Activated CD8-positive, alpha-beta T cell treated with anti-CD3 and anti-CD28 coated beads for 36 hours (primary cell): ENCODE results near the gene GPR108. TPM values are rescaled to one million over a fixed set of nuclear protein-coding genes. Genes with fewer than 3 reads are reported as not detected.

Source experiments
- ATAC-seq: fragments of 200-7000 bp; cut with Tn5 transposase; one replicate; pipeline ENCODE4 v1.10.0; 2021; ENCODE audit warnings: mild to moderate bottlenecking, moderate library complexity
- CTCF ChIA-PET: fragments of 350-600 bp; sonication (Branson Sonifier 250); formaldehyde crosslinking; loops from one replicate; lab custom pipeline; 2021; ENCODE audit warnings: antibody characterized with exemption; lab: Charles Lee
- POLR2A ChIA-PET: fragments of 350-600 bp; sonication (Branson Sonifier 250); formaldehyde crosslinking; loops from one replicate; lab custom pipeline; 2021; ENCODE audit warnings: antibody characterized with exemption; lab: Charles Lee
- DNase-seq: peaks from one replicate; pipeline ENCODE4 v3.0.0-alpha.2; 2020
- H3K27ac Mint-ChIP-seq: one replicate; pipeline ENCODE4 v1.8.0; 2021; ENCODE audit warnings: mild to moderate bottlenecking, mixed read lengths
- H3K27me3 Mint-ChIP-seq: one replicate; pipeline ENCODE4 v1.8.0; 2021; ENCODE audit warnings: mixed read lengths
- H3K36me3 Mint-ChIP-seq: one replicate; pipeline ENCODE4 v1.8.0; 2021; ENCODE audit warnings: low read depth, mixed read lengths
- H3K4me1 Mint-ChIP-seq: one replicate; pipeline ENCODE4 v1.8.0; 2021; ENCODE audit warnings: low read depth, mixed read lengths
- H3K4me3 Mint-ChIP-seq: one replicate; pipeline ENCODE4 v1.8.0; 2021; ENCODE audit warnings: mild to moderate bottlenecking, moderate library complexity, mixed read lengths
- H3K9me3 Mint-ChIP-seq: one replicate; pipeline ENCODE4 v1.8.0; 2021; ENCODE audit warnings: mixed read lengths
- CTCF ChIP-seq: fragments of 200-600 bp; IDR thresholded peaks from one replicate; pipeline ENCODE4 v1.8.0; 2022; ENCODE audit warnings: antibody characterized with exemption, mild to moderate bottlenecking
- intact Hi-C: fragments of 100-400 bp; cut with micrococcal nuclease; formaldehyde crosslinking; loops from one replicate; pipeline ENCODE4 v1.10.0; 2022
- total RNA-seq, 2 experiments: library from RNA; stranded (reverse); gene quantifications; one replicate each; pipeline ENCODE4 v1.2.3, GENCODE V29; 2021

GPR108 gene
- total RNA-seq, 2 experiments from 2014 or later = 58.2 to 64.8 TPM

DNA sequence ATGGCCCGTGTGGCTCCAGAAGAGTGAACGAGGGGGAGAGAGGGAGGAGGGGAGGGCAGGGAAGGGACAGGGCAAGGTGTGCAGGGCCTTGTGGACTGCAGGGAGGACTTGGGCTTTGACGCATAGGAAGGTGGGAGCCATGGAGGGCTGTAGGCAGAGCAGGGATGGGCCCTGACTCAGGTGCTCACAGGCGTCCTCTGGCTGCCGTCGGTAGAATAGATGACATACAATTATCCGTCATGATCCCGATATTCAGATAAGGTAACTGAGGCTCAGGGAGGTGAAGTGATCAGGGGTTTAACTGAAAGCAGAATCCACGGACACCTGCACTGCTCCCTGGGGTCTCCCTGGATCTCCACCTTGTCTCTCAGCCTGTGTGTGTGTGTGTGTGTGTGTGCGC, 20.3 kb downstream of the GPR108 start:
- no peak for TF ChIP-seq CTCF
- ChIA-PET POLR2A (no interaction called here), CTCF (no interaction called here)
- Mint-ChIP-seq H3K36me3 (no peaks in the 10 kb centered on the region), H3K27ac (no peak overlapping the region), H3K27me3 (no peaks in the 10 kb centered on the region), H3K4me1 (peaks cover 12% of the 10 kb centered on the region), H3K4me3 (no peak overlapping the region), H3K9me3 (no peaks in the 10 kb centered on the region)
- intact Hi-C loops = no loop called here
- DNase-seq (no peak), ATAC-seq (no peak)

DNA sequence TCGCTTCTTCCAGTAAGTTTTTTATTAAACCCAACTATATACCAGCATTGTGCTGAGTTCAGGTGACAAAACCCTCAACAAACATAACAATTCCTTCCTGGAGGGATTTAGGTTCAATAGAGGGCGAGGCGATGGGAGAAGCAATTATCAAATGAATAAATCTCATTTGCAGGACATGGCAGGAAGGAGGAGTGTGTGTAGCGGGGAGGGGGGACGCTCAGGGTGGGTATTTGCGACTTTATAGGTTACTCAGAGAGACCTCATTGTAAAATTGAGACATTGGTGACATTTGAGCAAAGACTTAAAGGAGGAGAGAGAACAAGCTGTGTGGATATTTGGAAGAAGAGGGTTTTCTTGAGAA, 20.8 kb downstream of the GPR108 start:
- H3K36me3 Mint-ChIP-seq = no peaks in the 10 kb centered on the region
- no peaks in the 10 kb centered on the region for H3K9me3 Mint-ChIP-seq
- H3K27me3 Mint-ChIP-seq = no peaks in the 10 kb centered on the region
- intact Hi-C loops = no loop called here
- CTCF ChIA-PET = interaction anchor here (0.7 kb wide), 1 partner anchor 119 kb away, joined by 3 read pairs; no protein-coding TSS in a partner anchor
- DNase-seq (no peak), ATAC-seq (no peak)
- no peak for TF ChIP-seq CTCF
- no peak overlapping the region for H3K27ac Mint-ChIP-seq
- H3K4me3 Mint-ChIP-seq = no peak overlapping the region
- POLR2A ChIA-PET = no interaction called here
- H3K4me1 Mint-ChIP-seq = peaks cover 12% of the 10 kb centered on the region

DNA sequence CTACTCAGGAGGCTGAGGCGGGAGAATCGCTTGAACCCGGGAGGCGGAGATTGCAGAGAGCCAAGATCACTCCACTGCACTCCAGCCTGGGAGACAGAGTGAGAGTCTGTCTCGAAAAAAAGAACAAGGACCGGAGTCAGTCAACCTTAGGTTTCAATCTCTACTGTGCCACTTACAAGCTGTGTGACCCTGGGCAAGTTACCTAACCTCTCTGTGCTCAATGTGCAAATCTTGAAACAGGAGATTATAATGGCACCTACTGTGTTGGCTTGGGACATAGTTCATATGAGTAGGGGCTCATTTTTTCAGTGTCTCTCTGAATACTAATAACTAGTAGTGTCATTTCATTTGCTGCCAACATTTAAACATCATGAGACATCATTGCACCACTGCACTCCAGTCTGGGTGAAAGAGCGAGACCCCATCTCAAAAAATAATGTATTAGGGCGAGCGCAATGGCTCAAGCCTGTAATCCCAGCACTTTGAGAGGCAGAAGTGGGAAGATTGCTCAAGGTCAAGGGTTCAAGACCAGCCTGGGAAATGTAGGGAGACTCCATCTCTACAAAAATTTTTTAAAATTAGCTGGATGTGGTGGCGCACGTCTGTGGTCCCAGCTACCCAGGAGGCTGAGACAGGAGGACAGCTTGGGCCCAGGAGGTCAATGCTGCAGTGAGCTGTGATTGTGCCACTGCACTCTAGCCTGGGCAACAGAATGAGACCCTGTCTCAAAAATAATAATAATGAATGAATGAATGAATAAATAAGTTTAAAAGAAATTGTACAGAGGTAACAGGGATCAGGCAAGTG, 22.4 kb downstream of the GPR108 start:
- intact Hi-C loops = no loop called here
- ATAC-seq (no peak), DNase-seq (no peak)
- H3K4me1 Mint-ChIP-seq = peaks cover 19% of the 10 kb centered on the region
- ChIA-PET CTCF (interaction anchor here (0.9 to 1.7 kb wide), 2 partner anchors 83 to 150 kb away, joined by 3 to 4 read pairs; no protein-coding TSS in a partner anchor), POLR2A (no interaction called here)
- no peaks in the 10 kb centered on the region for H3K9me3 Mint-ChIP-seq
- no peak overlapping the region for H3K4me3 Mint-ChIP-seq
- H3K27me3 Mint-ChIP-seq = peaks cover 10% of the 10 kb centered on the region
- no peak for TF ChIP-seq CTCF
- H3K36me3 Mint-ChIP-seq = no peaks in the 10 kb centered on the region
- no peak overlapping the region for H3K27ac Mint-ChIP-seq

DNA sequence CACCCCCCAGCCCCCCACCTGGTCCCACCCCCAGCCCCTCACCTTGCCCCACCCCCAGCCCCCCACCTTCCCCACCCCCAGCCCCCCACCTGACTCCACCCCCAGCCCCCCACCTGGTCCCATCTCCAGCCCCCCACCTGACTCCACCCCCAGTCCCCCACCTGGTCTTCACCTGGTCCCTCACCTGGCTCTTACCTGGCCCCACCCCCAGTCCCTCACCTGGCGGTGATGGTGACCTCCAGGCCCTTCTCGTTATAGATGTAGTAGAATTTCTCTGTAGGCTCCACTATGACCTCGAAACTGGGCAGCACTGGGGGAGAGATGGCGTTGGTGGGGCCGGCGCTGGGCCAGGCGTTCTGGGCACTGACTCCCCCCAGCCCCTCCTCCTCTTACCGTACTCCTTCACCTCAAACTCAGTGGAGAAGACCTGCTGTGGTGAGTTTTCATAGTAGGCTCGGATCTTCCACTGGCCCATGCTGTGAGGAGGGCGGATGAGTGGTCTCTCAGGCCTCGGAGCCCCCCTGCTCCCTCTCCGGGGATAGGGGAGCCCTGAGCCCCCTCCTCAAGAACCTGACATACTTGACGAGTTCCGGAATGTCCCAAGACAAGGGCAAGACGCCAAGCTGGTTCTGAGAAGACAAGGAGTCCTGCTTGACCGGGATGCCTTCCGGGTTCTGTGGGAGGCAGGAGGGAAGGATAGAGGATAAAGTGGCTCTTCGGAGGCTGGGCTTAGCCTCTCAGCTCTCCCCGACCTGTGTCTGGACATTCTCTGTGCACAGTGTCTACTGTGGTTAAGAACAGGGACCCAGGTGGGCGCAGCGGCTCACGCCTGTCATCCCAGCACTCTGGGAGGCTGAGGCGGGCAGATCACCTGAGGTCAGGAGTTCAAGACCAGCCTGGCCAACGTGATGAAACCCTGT, 23.3 kb downstream of the GPR108 start:
- ChIA-PET CTCF (no interaction called here), POLR2A (no interaction called here)
- no peak for TF ChIP-seq CTCF
- Mint-ChIP-seq H3K4me1 (peaks cover 15% of the 10 kb centered on the region), H3K36me3 (no peaks in the 10 kb centered on the region), H3K9me3 (no peaks in the 10 kb centered on the region), H3K27me3 (peaks cover 17% of the 10 kb centered on the region), H3K27ac (no peak overlapping the region), H3K4me3 (no peak overlapping the region)
- ATAC-seq = no peak
- intact Hi-C loops = no loop called here
- no peak for DNase-seq
